Middle frontal gyrus (tissue), 1 donor: Measurements from ENCODE around the gene PELI2.

Experiments
- DNase-seq: peaks from one replicate; pipeline ENCODE4 v3.0.0-alpha.2; 2015; ENCODE audit warnings: low spot score; ENCODE audit errors: extremely low spot score

The PELI2 gene

GRCh38 chr14:56119201-56119981 is 1.2 kb downstream of the PELI2 start:
- no peak for DNase-seq

GRCh38 chr14:56120091-56120691 is 2.0 kb downstream of the PELI2 start:
- no peak for DNase-seq

GRCh38 chr14:56121816-56122215 is 3.6 kb downstream of the PELI2 start:
- no peak for DNase-seq

GRCh38 chr14:56122301-56122700 is 4.1 kb downstream of the PELI2 start:
- no peak for DNase-seq

- DNase-seq = no peak
These were observed 6.1 kb downstream of the PELI2 start for GRCh38 chr14:56124327-56124726.

- no peak for DNase-seq
These were observed 7.8 kb downstream of the PELI2 start for GRCh38 chr14:56125772-56126636.

GRCh38 chr14:56126637-56126913 is 8.4 kb downstream of the PELI2 start:
- DNase-seq = no peak

- DNase-seq = no peak
These were observed 8.9 kb downstream of the PELI2 start for GRCh38 chr14:56127156-56127555.

GRCh38 chr14:56129092-56129491 is 10.9 kb downstream of the PELI2 start:
- DNase-seq = no peak

GRCh38 chr14:56129933-56130332 is 11.7 kb downstream of the PELI2 start:
- DNase-seq = no peak

- no peak for DNase-seq
These were observed 13.0 kb downstream of the PELI2 start for GRCh38 chr14:56131004-56131864.

GRCh38 chr14:56131865-56132833 is 13.9 kb downstream of the PELI2 start:
- DNase-seq = no peak

- DNase-seq = no peak
These were observed 15.3 kb downstream of the PELI2 start for GRCh38 chr14:56133547-56133946.

- no peak for DNase-seq
These were observed 16.8 kb downstream of the PELI2 start for GRCh38 chr14:56135001-56135400.

GRCh38 chr14:56135668-56136067 is 17.5 kb downstream of the PELI2 start:
- no peak for DNase-seq

GRCh38 chr14:56136571-56137452 is 18.6 kb downstream of the PELI2 start:
- no peak for DNase-seq

- no peak for DNase-seq
These were observed 19.2 kb downstream of the PELI2 start for GRCh38 chr14:56137453-56137807.

GRCh38 chr14:56137849-56138248 is 19.6 kb downstream of the PELI2 start:
- no peak for DNase-seq

- no peak for DNase-seq
These were observed 20.7 kb downstream of the PELI2 start for GRCh38 chr14:56138928-56139327.
